WTC11 (cell line): ENCODE data around the gene MACROD2. TPM values are rescaled to one million over a fixed set of nuclear protein-coding genes. Genes with fewer than 3 reads are reported as not detected.

ENCODE experiments used
- ATAC-seq: fragments of 200-7000 bp; cut with Tn5 transposase; 2 replicates; pipeline ENCODE4 v1.10.0; 2021; ENCODE audit warnings: mild to moderate bottlenecking, moderate library complexity
- CTCF ChIA-PET: fragments of 300-600 bp; sonication (Branson Sonifier 250); formaldehyde crosslinking; loops from one replicate; lab custom pipeline; 2021; ENCODE audit warnings: antibody characterized with exemption; lab: Charles Lee
- POLR2A ChIA-PET: fragments of 350-600 bp; sonication (Branson Sonifier 250); formaldehyde crosslinking; loops from one replicate; lab custom pipeline; 2021; ENCODE audit warnings: antibody characterized with exemption; lab: Charles Lee
- DNase-seq: peaks from one replicate; pipeline ENCODE4 v3.0.0; 2021; ENCODE audit warnings: low spot score
- H3K27ac Mint-ChIP-seq: 2 replicates; pipeline ENCODE4 v1.8.0; 2021; ENCODE audit warnings: mixed read lengths
- H3K27me3 Mint-ChIP-seq: 2 replicates; pipeline ENCODE4 v1.8.0; 2021; ENCODE audit warnings: low read depth, mild to moderate bottlenecking, moderate library complexity, mixed read lengths
- H3K36me3 Mint-ChIP-seq: 2 replicates; pipeline ENCODE4 v1.8.0; 2021; ENCODE audit warnings: mixed read lengths
- H3K4me1 Mint-ChIP-seq: 2 replicates; pipeline ENCODE4 v1.8.0; 2022; ENCODE audit warnings: mixed read lengths
- H3K4me3 Mint-ChIP-seq: 2 replicates; pipeline ENCODE4 v1.8.0; 2021; ENCODE audit warnings: mild to moderate bottlenecking, moderate library complexity, mixed read lengths
- H3K9me3 Mint-ChIP-seq: 2 replicates; pipeline ENCODE4 v1.8.0; 2021; ENCODE audit warnings: mixed read lengths
- ATF1 ChIP-seq: sonication (generic); formaldehyde crosslinking; IDR thresholded peaks from 2 replicates; pipeline ENCODE4 v1.8.1; 2023; ENCODE audit warnings: mild to moderate bottlenecking, moderate library complexity, missing genetic modification reagents
- CBFB ChIP-seq: sonication (generic); formaldehyde crosslinking; IDR thresholded peaks from 2 replicates; pipeline ENCODE4 v1.8.1; 2022; ENCODE audit warnings: mild to moderate bottlenecking, low read depth, missing genetic modification reagents
- CREM ChIP-seq: sonication (generic); formaldehyde crosslinking; IDR thresholded peaks from 2 replicates; pipeline ENCODE4 v1.8.1; 2022; ENCODE audit warnings: mild to moderate bottlenecking, missing genetic modification reagents, moderate library complexity
- GTF2I ChIP-seq: fragments of 250-450 bp; sonication (Bioruptor Pico); conservative IDR thresholded peaks from 2 replicates; pipeline ENCODE4 v1.4.0; 2021; ENCODE audit warnings: mild to moderate bottlenecking
- JUN ChIP-seq: sonication (generic); formaldehyde crosslinking; IDR thresholded peaks from 2 replicates; pipeline ENCODE4 v1.8.0; 2023; ENCODE audit warnings: mild to moderate bottlenecking, missing genetic modification reagents
- MXD4 ChIP-seq: fragments of 250-450 bp; sonication (Bioruptor Pico); IDR thresholded peaks from 2 replicates; pipeline ENCODE4 v1.8.0; 2021; ENCODE audit warnings: mild to moderate bottlenecking, moderate library complexity, borderline replicate concordance
- MYBL2 ChIP-seq: sonication (generic); formaldehyde crosslinking; IDR thresholded peaks from 2 replicates; pipeline ENCODE4 v1.8.1; 2023; ENCODE audit warnings: mild to moderate bottlenecking, moderate library complexity, missing genetic modification reagents
- SMAD3 ChIP-seq: sonication (generic); formaldehyde crosslinking; IDR thresholded peaks from 2 replicates; pipeline ENCODE4 v1.8.0; 2022; ENCODE audit warnings: missing genetic modification reagents, mild to moderate bottlenecking, borderline replicate concordance
- SMAD4 ChIP-seq: sonication (generic); formaldehyde crosslinking; IDR thresholded peaks from 2 replicates; pipeline ENCODE4 v1.8.0; 2022; ENCODE audit warnings: mild to moderate bottlenecking, missing genetic modification reagents
- TEAD1 ChIP-seq: sonication (generic); formaldehyde crosslinking; IDR thresholded peaks from 2 replicates; pipeline ENCODE4 v1.8.0; 2022; ENCODE audit warnings: mild to moderate bottlenecking, missing genetic modification reagents
- TEAD4 ChIP-seq: sonication (generic); formaldehyde crosslinking; IDR thresholded peaks from 2 replicates; pipeline ENCODE4 v1.8.0; 2022; ENCODE audit warnings: mild to moderate bottlenecking, missing genetic modification reagents
- TP53 ChIP-seq: sonication (generic); formaldehyde crosslinking; IDR thresholded peaks from 2 replicates; pipeline ENCODE4 v1.8.1; 2023; ENCODE audit warnings: mild to moderate bottlenecking, missing genetic modification reagents
- ZNF219 ChIP-seq: sonication (generic); formaldehyde crosslinking; IDR thresholded peaks from 2 replicates; pipeline ENCODE4 v1.8.0; 2023; ENCODE audit warnings: missing genetic modification reagents, mild to moderate bottlenecking, borderline replicate concordance
- ZNF671 ChIP-seq: fragments of 250-450 bp; sonication (Bioruptor Pico); IDR thresholded peaks from 2 replicates; pipeline ENCODE4 v1.8.0; 2021; ENCODE audit warnings: mild to moderate bottlenecking
- total RNA-seq: library from RNA; stranded (reverse); gene quantifications from 3 replicates; pipeline ENCODE4 v1.2.3, GENCODE V29; 2021
- TF ChIP-seq, protein P1 (sequence below): sonication (generic); formaldehyde crosslinking; IDR thresholded peaks from 2 replicates; pipeline ENCODE4 v1.8.1; 2023; ENCODE audit warnings: mild to moderate bottlenecking, missing genetic modification reagents
- TF ChIP-seq, protein P2 (sequence below): sonication (generic); formaldehyde crosslinking; conservative IDR thresholded peaks from 2 replicates; pipeline ENCODE4 v1.8.1; 2022; ENCODE audit warnings: mild to moderate bottlenecking, missing genetic modification reagents
- TF ChIP-seq, protein P3 (sequence below): fragments of 200-600 bp; IDR thresholded peaks from 2 replicates; pipeline ENCODE4 v1.8.0; 2022; ENCODE audit warnings: antibody characterized with exemption
- TF ChIP-seq, protein P4 (sequence below): sonication (generic); formaldehyde crosslinking; IDR thresholded peaks from 2 replicates; pipeline ENCODE4 v1.8.1; 2023; ENCODE audit warnings: mild to moderate bottlenecking, missing genetic modification reagents
- TF ChIP-seq, protein P5 (sequence below): sonication (generic); formaldehyde crosslinking; IDR thresholded peaks from 2 replicates; pipeline ENCODE4 v1.8.0; 2022; ENCODE audit warnings: missing genetic modification reagents
- TF ChIP-seq, protein P6 (sequence below): fragments of 250-450 bp; sonication (Bioruptor Pico); conservative IDR thresholded peaks from 2 replicates; pipeline ENCODE4 v1.9.0; 2021; ENCODE audit warnings: mild to moderate bottlenecking
- TF ChIP-seq, protein P7 (sequence below): sonication (generic); formaldehyde crosslinking; IDR thresholded peaks from 2 replicates; pipeline ENCODE4 v1.8.0; 2023; ENCODE audit warnings: mild to moderate bottlenecking, missing genetic modification reagents
- TF ChIP-seq, protein P8 (sequence below): sonication (generic); formaldehyde crosslinking; IDR thresholded peaks from 2 replicates; pipeline ENCODE4 v1.8.1; 2022; ENCODE audit warnings: mild to moderate bottlenecking, missing genetic modification reagents, moderate library complexity, borderline replicate concordance

The MACROD2 gene
- total RNA-seq, 1 experiment from 2014 or later = 4.1 TPM

DNA sequence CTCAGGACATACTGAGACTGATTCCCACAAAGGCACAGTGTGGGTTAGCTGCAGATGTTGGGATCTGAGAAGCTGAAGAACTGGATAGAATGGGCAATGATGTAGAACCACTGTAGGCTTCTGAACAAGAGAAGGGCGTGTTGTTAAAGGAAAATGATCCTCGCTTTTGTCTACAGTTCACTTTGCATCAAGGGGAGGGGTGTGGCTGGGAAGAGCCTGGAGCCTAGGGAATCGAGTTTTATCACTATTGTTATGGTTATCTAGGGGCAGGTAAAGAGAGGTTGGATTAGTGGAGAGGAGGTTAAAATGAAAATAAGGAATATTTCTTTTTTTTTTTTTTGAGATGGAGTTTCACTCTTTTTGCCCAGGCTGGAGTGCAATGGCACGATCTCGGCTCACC, 1809.8 kb downstream of the MACROD2 start (continued):
- TF ChIP-seq ATF1 (no peak), TEAD4 (no peak), SMAD3 (CRISPR knock-in tag) (no peak)
- TF ChIP-seq, protein P1, sequence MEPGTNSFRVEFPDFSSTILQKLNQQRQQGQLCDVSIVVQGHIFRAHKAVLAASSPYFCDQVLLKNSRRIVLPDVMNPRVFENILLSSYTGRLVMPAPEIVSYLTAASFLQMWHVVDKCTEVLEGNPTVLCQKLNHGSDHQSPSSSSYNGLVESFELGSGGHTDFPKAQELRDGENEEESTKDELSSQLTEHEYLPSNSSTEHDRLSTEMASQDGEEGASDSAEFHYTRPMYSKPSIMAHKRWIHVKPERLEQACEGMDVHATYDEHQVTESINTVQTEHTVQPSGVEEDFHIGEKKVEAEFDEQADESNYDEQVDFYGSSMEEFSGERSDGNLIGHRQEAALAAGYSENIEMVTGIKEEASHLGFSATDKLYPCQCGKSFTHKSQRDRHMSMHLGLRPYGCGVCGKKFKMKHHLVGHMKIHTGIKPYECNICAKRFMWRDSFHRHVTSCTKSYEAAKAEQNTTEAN (CRISPR knock-in tag) = no peak

DNA sequence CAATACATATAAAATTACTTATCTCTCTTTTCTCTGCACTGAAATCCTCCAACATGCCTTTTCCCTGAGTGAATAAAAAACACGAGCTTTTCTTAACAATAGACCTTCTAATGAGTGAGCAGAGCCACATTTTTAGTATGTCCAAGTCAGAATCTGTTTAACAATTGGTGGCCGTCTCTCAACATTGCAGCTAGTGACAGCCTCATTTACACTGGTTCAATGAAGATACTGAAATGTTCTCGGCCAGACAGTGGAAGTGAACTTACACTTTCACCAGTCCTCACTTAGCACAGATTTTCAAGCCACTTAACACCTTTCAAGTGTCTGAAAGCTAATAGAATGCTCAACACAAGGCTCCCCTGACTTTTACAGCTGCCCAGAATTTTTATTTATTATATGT, 1810.8 kb downstream of the MACROD2 start:
- ChIA-PET CTCF (no interaction called here), POLR2A (no interaction called here)
- Mint-ChIP-seq H3K4me3 (no peak overlapping the region), H3K36me3 (peaks cover 18% of the 10 kb centered on the region), H3K27me3 (no peaks in the 10 kb centered on the region), H3K4me1 (peaks cover 16% of the 10 kb centered on the region), H3K27ac (no peak overlapping the region), H3K9me3 (peaks cover 23% of the 10 kb centered on the region)
- no peak for DNase-seq
- TF ChIP-seq, protein P2, sequence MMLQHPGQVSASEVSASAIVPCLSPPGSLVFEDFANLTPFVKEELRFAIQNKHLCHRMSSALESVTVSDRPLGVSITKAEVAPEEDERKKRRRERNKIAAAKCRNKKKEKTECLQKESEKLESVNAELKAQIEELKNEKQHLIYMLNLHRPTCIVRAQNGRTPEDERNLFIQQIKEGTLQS (CRISPR knock-in tag) = no peak
- TF ChIP-seq, protein P3, sequence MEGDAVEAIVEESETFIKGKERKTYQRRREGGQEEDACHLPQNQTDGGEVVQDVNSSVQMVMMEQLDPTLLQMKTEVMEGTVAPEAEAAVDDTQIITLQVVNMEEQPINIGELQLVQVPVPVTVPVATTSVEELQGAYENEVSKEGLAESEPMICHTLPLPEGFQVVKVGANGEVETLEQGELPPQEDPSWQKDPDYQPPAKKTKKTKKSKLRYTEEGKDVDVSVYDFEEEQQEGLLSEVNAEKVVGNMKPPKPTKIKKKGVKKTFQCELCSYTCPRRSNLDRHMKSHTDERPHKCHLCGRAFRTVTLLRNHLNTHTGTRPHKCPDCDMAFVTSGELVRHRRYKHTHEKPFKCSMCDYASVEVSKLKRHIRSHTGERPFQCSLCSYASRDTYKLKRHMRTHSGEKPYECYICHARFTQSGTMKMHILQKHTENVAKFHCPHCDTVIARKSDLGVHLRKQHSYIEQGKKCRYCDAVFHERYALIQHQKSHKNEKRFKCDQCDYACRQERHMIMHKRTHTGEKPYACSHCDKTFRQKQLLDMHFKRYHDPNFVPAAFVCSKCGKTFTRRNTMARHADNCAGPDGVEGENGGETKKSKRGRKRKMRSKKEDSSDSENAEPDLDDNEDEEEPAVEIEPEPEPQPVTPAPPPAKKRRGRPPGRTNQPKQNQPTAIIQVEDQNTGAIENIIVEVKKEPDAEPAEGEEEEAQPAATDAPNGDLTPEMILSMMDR = no peak
- TF ChIP-seq TP53 (CRISPR knock-in tag) (no peak), TEAD4 (no peak), SMAD3 (CRISPR knock-in tag) (no peak), ZNF219 (no peak), CREM (CRISPR knock-in tag) (no peak), GTF2I (CRISPR knock-in tag) (no peak), MYBL2 (CRISPR knock-in tag) (no peak), ZNF671 (CRISPR knock-in tag) (no peak), JUN (CRISPR knock-in tag) (no peak), SMAD4 (no peak), MXD4 (CRISPR knock-in tag) (no peak), TEAD1 (CRISPR knock-in tag) (no peak), CBFB (CRISPR knock-in tag) (no peak)
- TF ChIP-seq, protein P4, sequence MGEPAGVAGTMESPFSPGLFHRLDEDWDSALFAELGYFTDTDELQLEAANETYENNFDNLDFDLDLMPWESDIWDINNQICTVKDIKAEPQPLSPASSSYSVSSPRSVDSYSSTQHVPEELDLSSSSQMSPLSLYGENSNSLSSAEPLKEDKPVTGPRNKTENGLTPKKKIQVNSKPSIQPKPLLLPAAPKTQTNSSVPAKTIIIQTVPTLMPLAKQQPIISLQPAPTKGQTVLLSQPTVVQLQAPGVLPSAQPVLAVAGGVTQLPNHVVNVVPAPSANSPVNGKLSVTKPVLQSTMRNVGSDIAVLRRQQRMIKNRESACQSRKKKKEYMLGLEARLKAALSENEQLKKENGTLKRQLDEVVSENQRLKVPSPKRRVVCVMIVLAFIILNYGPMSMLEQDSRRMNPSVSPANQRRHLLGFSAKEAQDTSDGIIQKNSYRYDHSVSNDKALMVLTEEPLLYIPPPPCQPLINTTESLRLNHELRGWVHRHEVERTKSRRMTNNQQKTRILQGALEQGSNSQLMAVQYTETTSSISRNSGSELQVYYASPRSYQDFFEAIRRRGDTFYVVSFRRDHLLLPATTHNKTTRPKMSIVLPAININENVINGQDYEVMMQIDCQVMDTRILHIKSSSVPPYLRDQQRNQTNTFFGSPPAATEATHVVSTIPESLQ (CRISPR knock-in tag) = no peak
- TF ChIP-seq, protein P5, sequence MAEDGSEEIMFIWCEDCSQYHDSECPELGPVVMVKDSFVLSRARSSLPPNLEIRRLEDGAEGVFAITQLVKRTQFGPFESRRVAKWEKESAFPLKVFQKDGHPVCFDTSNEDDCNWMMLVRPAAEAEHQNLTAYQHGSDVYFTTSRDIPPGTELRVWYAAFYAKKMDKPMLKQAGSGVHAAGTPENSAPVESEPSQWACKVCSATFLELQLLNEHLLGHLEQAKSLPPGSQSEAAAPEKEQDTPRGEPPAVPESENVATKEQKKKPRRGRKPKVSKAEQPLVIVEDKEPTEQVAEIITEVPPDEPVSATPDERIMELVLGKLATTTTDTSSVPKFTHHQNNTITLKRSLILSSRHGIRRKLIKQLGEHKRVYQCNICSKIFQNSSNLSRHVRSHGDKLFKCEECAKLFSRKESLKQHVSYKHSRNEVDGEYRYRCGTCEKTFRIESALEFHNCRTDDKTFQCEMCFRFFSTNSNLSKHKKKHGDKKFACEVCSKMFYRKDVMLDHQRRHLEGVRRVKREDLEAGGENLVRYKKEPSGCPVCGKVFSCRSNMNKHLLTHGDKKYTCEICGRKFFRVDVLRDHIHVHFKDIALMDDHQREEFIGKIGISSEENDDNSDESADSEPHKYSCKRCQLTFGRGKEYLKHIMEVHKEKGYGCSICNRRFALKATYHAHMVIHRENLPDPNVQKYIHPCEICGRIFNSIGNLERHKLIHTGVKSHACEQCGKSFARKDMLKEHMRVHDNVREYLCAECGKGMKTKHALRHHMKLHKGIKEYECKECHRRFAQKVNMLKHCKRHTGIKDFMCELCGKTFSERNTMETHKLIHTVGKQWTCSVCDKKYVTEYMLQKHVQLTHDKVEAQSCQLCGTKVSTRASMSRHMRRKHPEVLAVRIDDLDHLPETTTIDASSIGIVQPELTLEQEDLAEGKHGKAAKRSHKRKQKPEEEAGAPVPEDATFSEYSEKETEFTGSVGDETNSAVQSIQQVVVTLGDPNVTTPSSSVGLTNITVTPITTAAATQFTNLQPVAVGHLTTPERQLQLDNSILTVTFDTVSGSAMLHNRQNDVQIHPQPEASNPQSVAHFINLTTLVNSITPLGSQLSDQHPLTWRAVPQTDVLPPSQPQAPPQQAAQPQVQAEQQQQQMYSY (CRISPR knock-in tag) = no peak
- TF ChIP-seq, protein P6, sequence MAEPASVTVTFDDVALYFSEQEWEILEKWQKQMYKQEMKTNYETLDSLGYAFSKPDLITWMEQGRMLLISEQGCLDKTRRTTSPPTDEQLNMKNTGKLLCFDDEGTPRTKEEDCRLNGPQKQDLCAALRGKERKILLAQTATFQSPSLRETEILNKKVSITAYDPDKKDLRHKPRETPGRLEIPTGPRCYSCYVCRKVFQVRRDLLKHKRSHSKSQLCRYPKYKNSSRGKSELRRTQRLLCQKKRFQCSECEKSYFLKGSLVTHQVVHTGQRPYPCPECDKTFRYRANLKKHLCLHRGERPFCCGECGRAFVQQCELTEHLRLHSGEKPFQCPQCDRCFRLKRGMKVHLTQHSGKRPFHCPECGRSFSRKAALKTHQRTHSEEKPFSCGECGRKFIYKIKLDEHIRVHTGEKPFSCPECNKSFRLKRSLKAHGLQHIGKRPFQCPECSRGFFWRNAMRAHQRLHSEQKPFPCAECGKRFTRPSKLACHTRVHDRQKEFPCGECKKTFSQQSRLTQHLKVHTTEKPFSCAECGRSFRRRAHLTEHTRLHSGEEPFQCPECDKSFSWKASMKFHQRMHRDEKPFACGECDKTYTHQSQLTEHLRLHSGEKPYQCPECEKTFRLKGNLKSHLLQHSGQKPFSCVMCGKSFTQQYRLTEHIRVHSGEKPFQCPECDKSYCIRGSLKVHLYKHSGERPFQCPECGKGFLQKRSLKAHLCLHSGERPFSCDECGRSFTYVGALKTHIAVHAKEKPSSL (CRISPR knock-in tag) = no peak
- TF ChIP-seq, protein P7, sequence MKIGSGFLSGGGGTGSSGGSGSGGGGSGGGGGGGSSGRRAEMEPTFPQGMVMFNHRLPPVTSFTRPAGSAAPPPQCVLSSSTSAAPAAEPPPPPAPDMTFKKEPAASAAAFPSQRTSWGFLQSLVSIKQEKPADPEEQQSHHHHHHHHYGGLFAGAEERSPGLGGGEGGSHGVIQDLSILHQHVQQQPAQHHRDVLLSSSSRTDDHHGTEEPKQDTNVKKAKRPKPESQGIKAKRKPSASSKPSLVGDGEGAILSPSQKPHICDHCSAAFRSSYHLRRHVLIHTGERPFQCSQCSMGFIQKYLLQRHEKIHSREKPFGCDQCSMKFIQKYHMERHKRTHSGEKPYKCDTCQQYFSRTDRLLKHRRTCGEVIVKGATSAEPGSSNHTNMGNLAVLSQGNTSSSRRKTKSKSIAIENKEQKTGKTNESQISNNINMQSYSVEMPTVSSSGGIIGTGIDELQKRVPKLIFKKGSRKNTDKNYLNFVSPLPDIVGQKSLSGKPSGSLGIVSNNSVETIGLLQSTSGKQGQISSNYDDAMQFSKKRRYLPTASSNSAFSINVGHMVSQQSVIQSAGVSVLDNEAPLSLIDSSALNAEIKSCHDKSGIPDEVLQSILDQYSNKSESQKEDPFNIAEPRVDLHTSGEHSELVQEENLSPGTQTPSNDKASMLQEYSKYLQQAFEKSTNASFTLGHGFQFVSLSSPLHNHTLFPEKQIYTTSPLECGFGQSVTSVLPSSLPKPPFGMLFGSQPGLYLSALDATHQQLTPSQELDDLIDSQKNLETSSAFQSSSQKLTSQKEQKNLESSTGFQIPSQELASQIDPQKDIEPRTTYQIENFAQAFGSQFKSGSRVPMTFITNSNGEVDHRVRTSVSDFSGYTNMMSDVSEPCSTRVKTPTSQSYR = no peak
- TF ChIP-seq, protein P8, sequence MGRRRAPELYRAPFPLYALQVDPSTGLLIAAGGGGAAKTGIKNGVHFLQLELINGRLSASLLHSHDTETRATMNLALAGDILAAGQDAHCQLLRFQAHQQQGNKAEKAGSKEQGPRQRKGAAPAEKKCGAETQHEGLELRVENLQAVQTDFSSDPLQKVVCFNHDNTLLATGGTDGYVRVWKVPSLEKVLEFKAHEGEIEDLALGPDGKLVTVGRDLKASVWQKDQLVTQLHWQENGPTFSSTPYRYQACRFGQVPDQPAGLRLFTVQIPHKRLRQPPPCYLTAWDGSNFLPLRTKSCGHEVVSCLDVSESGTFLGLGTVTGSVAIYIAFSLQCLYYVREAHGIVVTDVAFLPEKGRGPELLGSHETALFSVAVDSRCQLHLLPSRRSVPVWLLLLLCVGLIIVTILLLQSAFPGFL = no peak
- TF ChIP-seq, all 79 proteins: peak for 0
- ATAC-seq = no peak
